Measurements from ENCODE around the gene ZRANB2. TPM values are rescaled to one million over a fixed set of nuclear protein-coding genes. Genes with fewer than 3 reads are reported as not detected.

Gene ZRANB2
- total and polyA plus RNA-seq, 10 of the 15 experiments (the other 5 are each of a cell fraction or from before 2014, with no cell fraction given): 68.4 to 189 (median 138) TPM

DNA sequence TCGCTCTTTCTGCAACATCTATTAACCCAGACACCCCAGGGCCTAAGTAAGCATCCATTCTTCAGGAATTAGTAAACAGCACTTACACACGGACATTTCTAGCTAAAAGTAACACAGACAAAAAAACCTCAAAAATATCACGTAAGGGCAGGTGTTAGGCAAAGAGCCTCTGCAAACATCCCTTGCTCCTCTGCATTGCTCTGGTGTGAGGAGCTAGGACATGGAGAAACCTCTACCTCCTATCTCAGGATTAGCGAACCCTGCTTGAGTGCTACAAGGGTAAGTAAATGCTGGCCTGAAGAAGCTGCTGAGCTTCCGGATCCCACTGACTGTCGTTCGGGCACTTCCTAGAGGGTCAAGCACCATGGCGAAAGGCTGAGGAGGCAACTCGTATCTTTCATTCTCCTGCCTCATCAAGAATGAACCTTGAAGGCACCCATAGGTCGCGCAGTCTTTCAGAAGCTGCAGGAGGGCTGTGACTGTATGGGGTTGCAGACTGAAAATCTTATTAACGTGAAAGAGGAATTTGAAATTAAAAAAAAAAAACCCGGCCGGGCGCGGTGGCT is 35.3 kb downstream of the ZRANB2 start (continued):
- no peak for TF ChIP-seq NR2C1 (IDR thresholded peaks at IDR 0.05)
- no peak for TF ChIP-seq ATF3 (IDR thresholded peaks at IDR 0.05; ENCODE audit: borderline replicate concordance, extremely low read depth, low read depth, low read length)
- TF ChIP-seq CHD2 (IDR thresholded peaks at IDR 0.05; ENCODE audit: borderline replicate concordance, low read depth, low read length): no peak
- TF ChIP-seq, protein P1, sequence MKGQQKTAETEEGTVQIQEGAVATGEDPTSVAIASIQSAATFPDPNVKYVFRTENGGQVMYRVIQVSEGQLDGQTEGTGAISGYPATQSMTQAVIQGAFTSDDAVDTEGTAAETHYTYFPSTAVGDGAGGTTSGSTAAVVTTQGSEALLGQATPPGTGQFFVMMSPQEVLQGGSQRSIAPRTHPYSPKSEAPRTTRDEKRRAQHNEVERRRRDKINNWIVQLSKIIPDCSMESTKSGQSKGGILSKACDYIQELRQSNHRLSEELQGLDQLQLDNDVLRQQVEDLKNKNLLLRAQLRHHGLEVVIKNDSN (IDR thresholded peaks at IDR 0.05; ENCODE audit: borderline replicate concordance, extremely low read length, insufficient read depth, low read depth, low read length): no peak
- TF ChIP-seq ESRRA (IDR thresholded peaks at IDR 0.05; ENCODE audit: low read length): no peak

DNA sequence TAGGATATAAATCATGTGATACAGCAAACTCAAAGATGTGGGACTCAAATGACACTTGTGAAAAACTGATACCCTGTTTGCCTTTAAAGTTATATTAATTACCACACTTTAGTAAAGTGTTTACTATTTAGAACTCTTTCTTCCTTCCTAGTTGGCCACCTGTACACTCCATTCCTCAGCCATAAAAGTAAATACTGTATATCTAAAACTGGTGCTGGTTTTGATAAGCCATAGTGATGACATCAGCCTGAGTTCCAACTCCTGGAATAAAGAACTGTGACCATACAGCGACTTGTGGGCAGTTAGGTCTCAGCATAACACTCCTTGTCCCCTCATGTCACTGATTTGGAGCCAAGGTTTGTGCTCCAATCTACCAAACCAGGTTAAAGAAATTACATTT is 36.0 kb downstream of the ZRANB2 start:
- no peaks in the 10 kb centered on the region for H4K20me1 ChIP-seq (ENCODE audit: control insufficient read depth, insufficient read depth)
- no peak overlapping the region for H3K4me3 ChIP-seq
- H3K27me3 ChIP-seq (replicated peaks in 1 of 2; ENCODE audit: control insufficient read depth in 2 of 2, insufficient read depth in 2 of 2, low read length in 1 of 2): peaks cover 7 to 8% of the 10 kb centered on the region in 2 experiments
- H3K9me3 ChIP-seq (replicated peaks; ENCODE audit: control insufficient read depth, insufficient read depth, low read length): no peaks in the 10 kb centered on the region
- H2AFZ ChIP-seq (ENCODE audit: control insufficient read depth, low read depth, low read length): no peak overlapping the region
- no peaks in the 10 kb centered on the region for H3K79me2 ChIP-seq (ENCODE audit: control insufficient read depth, insufficient read depth, low read length)
- no peaks in the 10 kb centered on the region for H3K36me3 ChIP-seq (ENCODE audit: control insufficient read depth in 2 of 2, insufficient read depth in 2 of 2, low read length in 1 of 2)
- no TSS peak for BruUV-seq (replicated peaks)
- intact Hi-C loops (cut with micrococcal nuclease; ENCODE audit: unreplicated experiment) (no loop called here), in situ Hi-C loops (cut with MboI) (no loop called here)
- H3K4me1 ChIP-seq (ENCODE audit: control insufficient read depth, insufficient read depth, low read length): no peaks in the 10 kb centered on the region
- DNase-seq (ENCODE audit: low read depth, low spot score) (no peak), ATAC-seq (no peak), FAIRE-seq (no peak)
- H3K27ac ChIP-seq (ENCODE audit: control insufficient read depth, insufficient read depth): no peak overlapping the region
- ChIA-PET CTCF (no interaction called here), RAD21 (ENCODE audit: unreplicated experiment) (no interaction called here), POLR2A (no interaction called here), SMC1A (ENCODE audit: uncharacterized antibody, unreplicated experiment) (no interaction called here)
- WGBS (ENCODE audit: insufficient coverage, insufficient replicate concordance, low lambda C conversion rate, missing lambda C conversion rate): 31% methylated on average over 1 of the region's 1 CpG
- no peak overlapping the region for H3K9ac ChIP-seq (ENCODE audit: control insufficient read depth, insufficient read depth, low read length)
- H3K4me2 ChIP-seq (ENCODE audit: control insufficient read depth, insufficient read depth): no peak overlapping the region
- TF ChIP-seq NFYA (IDR thresholded peaks at IDR 0.05; ENCODE audit: borderline replicate concordance, low read depth, low read length) (no peak), HDGF (IDR thresholded peaks at IDR 0.05) (no peak), NFXL1 (IDR thresholded peaks at IDR 0.05; ENCODE audit: borderline replicate concordance) (no peak), IKZF1 (conservative IDR thresholded peaks at IDR 0.05) (no peak), RFX5 (IDR thresholded peaks at IDR 0.05; ENCODE audit: low read depth, low read length) (no peak), CEBPB (IDR thresholded peaks at IDR 0.05; ENCODE audit: borderline replicate concordance in 1 of 2, low read depth in 2 of 2, low read length in 2 of 2) (no peak), BCL11A (IDR thresholded peaks at IDR 0.05; ENCODE audit: low read depth, low read length) (no peak), TAF1 (IDR thresholded peaks at IDR 0.05; ENCODE audit: borderline replicate concordance, low read depth, low read length) (no peak), BACH1 (IDR thresholded peaks at IDR 0.05; ENCODE audit: borderline replicate concordance) (no peak), TBL1XR1 (IDR thresholded peaks at IDR 0.05; ENCODE audit: low read depth, low read length) (no peak), E2F4 (IDR thresholded peaks at IDR 0.05; ENCODE audit: low read depth, low read length) (no peak)
- TF ChIP-seq, protein P1 (IDR thresholded peaks at IDR 0.05; ENCODE audit: borderline replicate concordance, extremely low read length, insufficient read depth, low read depth, low read length): no peak
- TF ChIP-seq, protein P2, sequence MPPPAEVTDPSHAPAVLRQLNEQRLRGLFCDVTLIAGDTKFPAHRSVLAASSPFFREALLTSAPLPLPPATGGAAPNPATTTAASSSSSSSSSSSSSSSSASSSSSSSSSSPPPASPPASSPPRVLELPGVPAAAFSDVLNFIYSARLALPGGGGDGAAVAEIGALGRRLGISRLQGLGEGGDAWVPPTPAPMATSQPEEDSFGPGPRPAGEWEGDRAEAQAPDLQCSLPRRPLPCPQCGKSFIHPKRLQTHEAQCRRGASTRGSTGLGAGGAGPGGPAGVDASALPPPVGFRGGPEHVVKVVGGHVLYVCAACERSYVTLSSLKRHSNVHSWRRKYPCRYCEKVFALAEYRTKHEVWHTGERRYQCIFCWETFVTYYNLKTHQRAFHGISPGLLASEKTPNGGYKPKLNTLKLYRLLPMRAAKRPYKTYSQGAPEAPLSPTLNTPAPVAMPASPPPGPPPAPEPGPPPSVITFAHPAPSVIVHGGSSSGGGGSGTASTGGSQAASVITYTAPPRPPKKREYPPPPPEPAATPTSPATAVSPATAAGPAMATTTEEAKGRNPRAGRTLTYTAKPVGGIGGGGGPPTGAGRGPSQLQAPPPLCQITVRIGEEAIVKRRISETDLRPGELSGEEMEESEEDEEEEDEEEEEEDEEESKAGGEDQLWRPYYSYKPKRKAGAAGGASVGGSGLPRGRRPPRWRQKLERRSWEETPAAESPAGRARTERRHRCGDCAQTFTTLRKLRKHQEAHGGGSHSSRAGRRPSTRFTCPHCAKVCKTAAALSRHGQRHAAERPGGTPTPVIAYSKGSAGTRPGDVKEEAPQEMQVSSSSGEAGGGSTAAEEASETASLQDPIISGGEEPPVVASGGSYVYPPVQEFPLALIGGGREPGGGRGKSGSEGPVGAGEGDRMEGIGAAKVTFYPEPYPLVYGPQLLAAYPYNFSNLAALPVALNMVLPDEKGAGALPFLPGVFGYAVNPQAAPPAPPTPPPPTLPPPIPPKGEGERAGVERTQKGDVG (CRISPR knock-in tag; IDR thresholded peaks at IDR 0.05): no peak

All from GM12878 (cell line).